Measurements from ENCODE around the gene CFAP65. TPM values are rescaled to one million over a fixed set of nuclear protein-coding genes. Genes with fewer than 3 reads are reported as not detected.

Gene CFAP65
- total RNA-seq, 1 experiment from 2014 or later = 0.44 TPM

- no peak for TF ChIP-seq NFE2L1 (CRISPR knock-in tag; IDR thresholded peaks at IDR 0.05)
- no peak for TF ChIP-seq ZSCAN18 (CRISPR knock-in tag; IDR thresholded peaks at IDR 0.05)
- TF ChIP-seq FOXJ3 (CRISPR knock-in tag; IDR thresholded peaks at IDR 0.05; ENCODE audit: borderline replicate concordance) = no peak
- TF ChIP-seq GRHL2 (CRISPR knock-in tag; IDR thresholded peaks at IDR 0.05; ENCODE audit: insufficient replicate concordance, severe bottlenecking) = no peak
- no peak for TF ChIP-seq ARID4B (CRISPR knock-in tag; IDR thresholded peaks at IDR 0.05; ENCODE audit: borderline replicate concordance)
- TF ChIP-seq ETV6 (CRISPR knock-in tag; IDR thresholded peaks at IDR 0.05) = no peak
- TF ChIP-seq ZBTB21 (CRISPR knock-in tag; IDR thresholded peaks at IDR 0.05; ENCODE audit: borderline replicate concordance) = no peak
- no peak for TF ChIP-seq TEAD1 (CRISPR knock-in tag; IDR thresholded peaks at IDR 0.05)
- TF ChIP-seq OVOL2 (CRISPR knock-in tag; IDR thresholded peaks at IDR 0.05; ENCODE audit: borderline replicate concordance) = no peak
Observed at GRCh38 chr2:218999021-218999880, 42.1 kb downstream of the CFAP65 start (continued).

GRCh38 chr2:218998414-218999002 lies 42.8 kb downstream of the CFAP65 start:
- CTCF ChIA-PET = interaction anchor here (0.6 to 10.6 kb wide), 4 partner anchors 12 to 43 kb away, joined by 3 to 158 read pairs (median 5); partner anchors contain the start of genes CFAP65 and FEV
- TF ChIP-seq FOXJ3 (CRISPR knock-in tag; IDR thresholded peaks at IDR 0.05; ENCODE audit: borderline replicate concordance) (no peak), IRF1 (CRISPR knock-in tag; IDR thresholded peaks at IDR 0.05) (no peak), FOXK1 (CRISPR knock-in tag; IDR thresholded peaks at IDR 0.05) (no peak), NFATC4 (CRISPR knock-in tag; IDR thresholded peaks at IDR 0.05) (no peak), RORB (CRISPR knock-in tag; IDR thresholded peaks at IDR 0.05) (no peak), NR3C1 (CRISPR knock-in tag; conservative IDR thresholded peaks at IDR 0.05; ENCODE audit: low read depth) (no peak), CBFB (CRISPR knock-in tag; IDR thresholded peaks at IDR 0.05; ENCODE audit: low read depth) (no peak)
- TF ChIP-seq, protein P1, sequence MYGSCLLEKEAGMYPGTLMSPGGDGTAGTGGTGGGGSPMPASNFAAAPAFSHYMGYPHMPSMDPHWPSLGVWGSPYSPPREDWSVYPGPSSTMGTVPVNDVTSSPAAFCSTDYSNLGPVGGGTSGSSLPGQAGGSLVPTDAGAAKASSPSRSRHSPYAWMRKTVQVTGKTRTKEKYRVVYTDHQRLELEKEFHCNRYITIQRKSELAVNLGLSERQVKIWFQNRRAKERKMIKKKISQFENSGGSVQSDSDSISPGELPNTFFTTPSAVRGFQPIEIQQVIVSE (CRISPR knock-in tag; IDR thresholded peaks at IDR 0.05; ENCODE audit: borderline replicate concordance) = no peak
- peaks cover 100% of the 10 kb centered on the region for H3K27me3 Mint-ChIP-seq (ENCODE audit: low read depth)
- H3K9me3 Mint-ChIP-seq = no peaks in the 10 kb centered on the region
- no peaks in the 10 kb centered on the region for H3K36me3 Mint-ChIP-seq
- ATAC-seq (no peak), DNase-seq (ENCODE audit: low spot score) (no peak)
- POLR2A ChIA-PET = no interaction called here
- peaks cover 28% of the 10 kb centered on the region for H3K4me1 Mint-ChIP-seq
- H3K4me3 Mint-ChIP-seq = no peak overlapping the region
- no peak overlapping the region for H3K27ac Mint-ChIP-seq
